HEK293T (cell line): ENCODE measurements around the gene MAP2K3.

Experiments
- CTCF ChIA-PET: fragments of 350-600 bp; formaldehyde crosslinking; extraction: SDS; loops from one replicate; lab custom pipeline; 2021; ENCODE audit warnings: antibody characterized with exemption, inconsistent platforms; lab: Yijun Ruan, JAX
- POLR2A ChIA-PET: fragments of 350-600 bp; formaldehyde crosslinking; extraction: SDS; loops from one replicate; lab custom pipeline; 2020; ENCODE audit warnings: antibody characterized with exemption, inconsistent platforms; lab: Yijun Ruan, JAX
- DNase-seq: peaks from one replicate; pipeline ENCODE4 v3.0.0; 2012; ENCODE audit warnings: mixed read lengths; ENCODE audit errors: extremely low spot score
- ARNT ChIP-seq: fragments of 450-650 bp; IDR thresholded peaks from 2 replicates; pipeline ENCODE4 v1.6.1; 2017; ENCODE audit warnings: mild to moderate bottlenecking
- BHLHE40 ChIP-seq: fragments of 450-650 bp; IDR thresholded peaks from 2 replicates; pipeline ENCODE4 v1.6.1; 2016; ENCODE audit warnings: mild to moderate bottlenecking, moderate library complexity, borderline replicate concordance
- CTBP1 ChIP-seq: fragments of 450-650 bp; IDR thresholded peaks from 2 replicates; pipeline ENCODE4 v1.6.1; 2016; ENCODE audit warnings: borderline replicate concordance
- ELF4 ChIP-seq: fragments of 450-650 bp; IDR thresholded peaks from 2 replicates; pipeline ENCODE4 v1.6.1; 2017; ENCODE audit warnings: antibody characterized with exemption
- FOXA1 ChIP-seq: fragments of 450-650 bp; IDR thresholded peaks from 2 replicates; pipeline ENCODE4 v1.6.1; 2016; ENCODE audit warnings: mild to moderate bottlenecking
- FOXK2 ChIP-seq: fragments of 450-650 bp; IDR thresholded peaks from 2 replicates; pipeline ENCODE4 v1.6.1; 2016; ENCODE audit warnings: mild to moderate bottlenecking
- FOXM1 ChIP-seq: fragments of 450-650 bp; IDR thresholded peaks from 2 replicates; pipeline ENCODE4 v1.6.1; 2017; ENCODE audit warnings: mild to moderate bottlenecking, borderline replicate concordance
- HDGF ChIP-seq: fragments of 450-650 bp; IDR thresholded peaks from 2 replicates; pipeline ENCODE4 v1.6.1; 2017; ENCODE audit warnings: antibody characterized with exemption, borderline replicate concordance
- L3MBTL2 ChIP-seq: fragments of 450-650 bp; conservative IDR thresholded peaks from 2 replicates; pipeline ENCODE4 v1.6.1; 2016; ENCODE audit warnings: mild to moderate bottlenecking
- LEF1 ChIP-seq: fragments of 450-650 bp; IDR thresholded peaks from 2 replicates; pipeline ENCODE4 v1.6.1; 2017; ENCODE audit warnings: mild to moderate bottlenecking, borderline replicate concordance
- NFRKB ChIP-seq: fragments of 450-650 bp; IDR thresholded peaks from 2 replicates; pipeline ENCODE4 v1.6.1; 2016; ENCODE audit warnings: mild to moderate bottlenecking, moderate library complexity
- SP1 ChIP-seq: fragments of 450-650 bp; IDR thresholded peaks from 2 replicates; pipeline ENCODE4 v1.6.1; 2017
- SUZ12 ChIP-seq: fragments of 450-650 bp; IDR thresholded peaks from 2 replicates; pipeline ENCODE4 v1.6.1; 2016; ENCODE audit warnings: mild to moderate bottlenecking
- TARDBP ChIP-seq: fragments of 450-650 bp; IDR thresholded peaks from 2 replicates; pipeline ENCODE4 v1.6.1; 2016
- ZNF384 ChIP-seq: fragments of 450-650 bp; IDR thresholded peaks from 2 replicates; pipeline ENCODE4 v1.6.1; 2016
- TF ChIP-seq, protein P1 (sequence below): fragments of 450-650 bp; IDR thresholded peaks from 2 replicates; pipeline ENCODE4 v1.6.1; 2016

MAP2K3 gene

DNA sequence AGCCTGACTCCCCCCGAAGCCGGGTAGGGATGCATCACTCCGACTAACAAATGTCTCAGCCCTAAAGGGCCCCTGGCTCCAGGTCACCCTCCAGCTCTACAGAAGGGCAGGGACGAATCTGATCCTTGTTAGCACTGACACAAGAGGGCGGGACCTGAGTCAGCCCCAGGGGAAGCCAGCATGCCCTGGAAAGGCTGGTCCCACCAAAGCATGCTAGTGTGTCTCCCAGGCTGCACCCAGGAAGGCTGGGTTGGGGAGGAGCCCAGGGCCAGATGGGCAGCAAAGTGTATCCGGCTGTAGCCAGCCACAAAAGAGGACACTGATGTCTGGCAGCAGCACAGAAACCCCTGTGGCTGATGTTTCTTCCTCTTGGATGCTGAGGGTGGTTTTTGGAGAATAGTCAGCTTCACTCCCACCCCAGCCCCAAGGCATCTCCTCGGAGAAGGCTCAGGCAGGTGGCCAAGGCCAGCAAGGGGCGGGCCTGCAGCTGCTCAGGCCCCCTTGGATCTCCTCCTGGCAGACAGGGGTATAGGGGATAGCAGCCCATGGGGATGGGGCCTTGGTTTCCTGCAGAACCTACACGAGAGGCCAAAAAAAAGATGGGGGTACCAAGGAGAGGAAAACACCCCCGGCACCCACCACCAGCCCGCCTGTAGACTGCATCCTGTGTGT is 42.3 kb upstream of the MAP2K3 start:
- DNase-seq: no peak
- ChIA-PET POLR2A (no interaction called here), CTCF (interaction anchor here (0.7 kb wide), 1 partner anchor 182 kb away, joined by 3 read pairs; no protein-coding TSS in a partner anchor)
- TF ChIP-seq FOXK2 (no peak), FOXA1 (no peak), CTBP1 (no peak), SUZ12 (no peak)

DNA sequence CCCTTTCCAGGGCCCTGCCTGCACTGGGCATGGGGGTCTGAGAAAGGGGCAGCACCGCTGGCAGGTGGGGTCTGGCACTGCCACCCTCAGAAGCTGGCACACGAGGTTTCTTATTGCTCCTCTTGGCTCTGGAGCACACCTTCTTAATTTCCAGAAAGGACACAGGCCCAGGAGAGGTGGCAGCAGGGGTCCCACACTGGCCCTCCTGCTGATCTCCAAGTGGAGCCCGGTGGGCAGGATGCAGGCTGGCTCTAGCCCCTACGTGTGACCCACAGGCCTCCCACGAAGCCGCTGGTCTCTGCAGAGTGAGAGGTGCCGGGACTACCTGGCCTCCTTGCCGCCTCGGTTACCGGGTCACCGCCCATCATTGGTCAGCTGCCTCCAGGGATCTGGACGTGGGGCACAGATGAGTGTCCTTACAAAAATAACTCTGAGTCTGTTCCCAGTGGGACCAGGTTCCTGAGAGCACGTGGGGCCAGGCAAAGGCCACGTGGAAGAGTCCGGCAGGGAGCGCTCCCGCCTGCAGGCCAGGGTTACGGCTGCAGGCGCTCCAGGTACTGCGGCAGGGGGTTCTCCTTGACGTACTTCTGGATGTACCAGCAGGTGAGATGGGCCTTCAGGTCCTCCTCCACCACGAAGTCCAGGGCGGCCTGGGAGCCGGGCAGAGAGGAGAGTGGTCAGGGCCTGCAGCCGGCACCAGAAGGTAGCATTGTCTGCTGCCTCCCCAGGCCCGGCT is 41.6 kb upstream of the MAP2K3 start:
- DNase-seq: no peak
- TF ChIP-seq BHLHE40 (no peak), SP1 (no peak)
- ChIA-PET CTCF (no interaction called here), POLR2A (no interaction called here)

DNA sequence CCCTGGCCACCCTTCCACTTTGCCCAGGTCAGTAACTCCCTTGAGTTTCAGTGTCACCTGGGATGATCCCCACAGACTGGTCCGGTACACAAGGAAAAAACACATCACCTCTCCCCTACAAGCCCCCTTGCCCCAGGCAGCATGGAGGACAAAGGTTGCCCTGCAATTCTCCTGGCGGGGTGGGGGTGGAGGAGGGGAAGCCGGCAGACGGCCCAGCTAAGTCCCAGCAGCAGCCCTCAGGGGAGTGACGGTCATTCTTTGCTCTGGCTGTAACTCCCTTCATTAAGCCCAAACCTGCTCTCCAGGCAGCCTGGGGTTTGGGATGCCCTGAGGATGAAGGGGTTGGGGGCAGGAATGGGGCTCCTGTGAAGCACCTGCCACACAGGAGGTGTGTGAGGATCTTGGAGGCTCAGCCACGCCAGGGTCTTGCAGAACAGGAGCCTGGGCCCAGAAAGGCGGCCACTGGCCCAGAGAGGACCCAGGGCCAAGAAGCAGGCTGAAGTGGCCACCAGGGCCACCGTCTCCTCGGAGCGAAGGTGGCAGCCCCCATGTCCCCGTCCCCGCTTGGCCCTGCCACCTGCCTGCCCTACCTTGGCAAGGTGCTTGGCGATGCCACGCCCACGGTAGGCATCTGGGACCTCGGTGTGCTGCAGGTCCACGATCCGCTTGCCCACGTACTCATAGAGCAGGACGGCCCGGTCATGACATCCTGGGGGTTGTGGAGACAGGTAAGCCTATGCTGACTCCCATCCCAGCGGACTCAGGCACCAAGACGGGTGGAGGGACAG is 40.8 kb upstream of the MAP2K3 start:
- ChIA-PET CTCF (no interaction called here), POLR2A (no interaction called here)
- TF ChIP-seq TARDBP: no peak
- DNase-seq: no peak

DNA sequence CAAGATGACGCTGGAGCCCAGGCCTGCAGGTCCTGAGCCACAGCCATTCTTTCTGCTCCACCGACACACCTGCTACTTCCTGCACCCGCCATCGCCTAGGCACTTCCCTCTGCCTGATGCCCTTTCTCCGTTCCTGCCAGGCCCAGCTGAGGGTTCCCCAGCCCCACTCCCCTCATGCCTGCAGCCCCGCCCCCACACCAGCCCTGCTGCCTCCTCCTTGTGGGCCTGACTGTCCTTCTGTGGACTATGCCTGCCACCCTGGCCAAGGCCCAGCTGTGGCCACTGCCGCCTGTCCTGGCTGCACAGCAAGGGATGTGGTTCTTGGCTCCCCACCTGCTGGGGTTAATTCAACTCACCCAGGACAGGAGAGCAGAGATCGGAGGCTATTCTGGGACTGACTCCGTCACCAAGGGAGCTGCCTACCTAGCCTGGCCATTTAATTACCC is 38.8 kb upstream of the MAP2K3 start:
- ChIA-PET CTCF (no interaction called here), POLR2A (no interaction called here)
- no peak for TF ChIP-seq ELF4
- TF ChIP-seq FOXA1: no peak
- TF ChIP-seq ZNF384: no peak
- TF ChIP-seq TARDBP: no peak
- no peak for TF ChIP-seq NFRKB
- no peak for TF ChIP-seq LEF1
- TF ChIP-seq, protein P1, sequence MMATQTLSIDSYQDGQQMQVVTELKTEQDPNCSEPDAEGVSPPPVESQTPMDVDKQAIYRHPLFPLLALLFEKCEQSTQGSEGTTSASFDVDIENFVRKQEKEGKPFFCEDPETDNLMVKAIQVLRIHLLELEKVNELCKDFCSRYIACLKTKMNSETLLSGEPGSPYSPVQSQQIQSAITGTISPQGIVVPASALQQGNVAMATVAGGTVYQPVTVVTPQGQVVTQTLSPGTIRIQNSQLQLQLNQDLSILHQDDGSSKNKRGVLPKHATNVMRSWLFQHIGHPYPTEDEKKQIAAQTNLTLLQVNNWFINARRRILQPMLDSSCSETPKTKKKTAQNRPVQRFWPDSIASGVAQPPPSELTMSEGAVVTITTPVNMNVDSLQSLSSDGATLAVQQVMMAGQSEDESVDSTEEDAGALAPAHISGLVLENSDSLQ: no peak
- no peak for TF ChIP-seq ARNT
- TF ChIP-seq CTBP1: no peak
- TF ChIP-seq HDGF: no peak
- TF ChIP-seq L3MBTL2: no peak
- TF ChIP-seq SUZ12: no peak
- TF ChIP-seq SP1: no peak
- TF ChIP-seq FOXM1: no peak
- DNase-seq: no peak

DNA sequence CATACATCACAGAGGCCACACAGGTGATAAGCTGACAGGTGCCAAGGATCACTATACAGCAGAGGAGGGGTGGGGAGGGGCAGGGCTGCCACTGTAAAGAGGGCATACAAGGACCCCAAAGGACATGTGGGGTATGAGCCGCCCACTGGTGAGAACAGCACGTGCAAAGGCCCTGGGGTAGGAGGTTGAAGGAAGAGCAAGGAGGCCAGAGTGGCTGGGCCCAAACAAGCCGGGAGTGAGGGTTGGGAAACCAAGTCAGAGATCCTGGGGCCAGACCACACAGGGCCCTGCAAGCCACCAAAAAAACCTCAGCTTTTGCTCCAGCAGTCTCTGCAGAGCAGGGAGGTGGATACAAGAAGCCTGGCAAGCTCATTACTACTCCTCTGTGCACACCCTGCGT is 37.8 kb upstream of the MAP2K3 start:
- DNase-seq: no peak
- ChIA-PET CTCF (no interaction called here), POLR2A (interaction anchor here (1.2 kb wide), 1 partner anchor 29 kb away, joined by 3 read pairs; no protein-coding TSS in a partner anchor)
- TF ChIP-seq BHLHE40: no peak
- no peak for TF ChIP-seq FOXM1
- TF ChIP-seq ZNF384: no peak
- TF ChIP-seq L3MBTL2: no peak
- no peak for TF ChIP-seq ARNT
- TF ChIP-seq FOXK2: no peak
- no peak for TF ChIP-seq ELF4
- TF ChIP-seq SUZ12: no peak
- TF ChIP-seq, protein P1: no peak
- no peak for TF ChIP-seq SP1
- TF ChIP-seq NFRKB: no peak
- no peak for TF ChIP-seq FOXA1
- TF ChIP-seq TARDBP: no peak
- no peak for TF ChIP-seq CTBP1
- no peak for TF ChIP-seq LEF1
- no peak for TF ChIP-seq HDGF

DNA sequence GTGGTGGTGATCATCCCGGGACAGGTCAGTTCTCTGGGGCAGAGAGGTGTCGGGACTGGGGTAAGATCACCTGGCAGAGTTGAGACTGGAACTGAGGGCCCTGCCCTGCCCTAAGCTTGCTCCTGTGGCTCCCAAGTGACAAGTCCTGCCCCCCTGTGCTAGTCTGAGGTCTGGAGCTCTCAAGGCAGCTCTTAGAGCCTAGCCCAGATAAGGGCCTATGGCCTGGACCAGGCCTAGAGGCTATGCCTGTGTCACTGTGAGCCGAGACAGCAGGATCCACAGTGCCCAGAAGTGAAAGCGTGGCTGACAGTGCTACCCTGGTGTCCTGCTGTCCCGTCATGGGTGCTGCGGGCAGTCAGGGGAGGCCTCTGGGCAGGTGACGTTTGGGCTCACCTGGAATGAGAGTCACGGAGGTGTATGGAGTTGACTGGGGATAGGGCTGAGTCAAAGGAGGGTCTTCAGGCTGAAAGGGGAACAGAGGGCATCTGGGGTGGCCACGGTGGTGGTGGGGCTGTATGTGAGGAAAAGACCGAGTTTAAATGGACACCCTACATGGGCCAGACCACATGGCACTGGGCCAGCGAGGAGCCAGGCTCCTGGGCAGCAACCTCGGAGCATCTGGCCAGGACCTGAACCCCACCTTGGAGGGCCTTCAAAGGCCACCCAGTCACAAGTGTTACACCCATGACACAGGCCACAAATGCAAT is 36.8 kb upstream of the MAP2K3 start:
- CTCF ChIA-PET: no interaction called here
- POLR2A ChIA-PET: interaction anchor here (1.2 kb wide), 1 partner anchor 28 kb away, joined by 3 read pairs; no protein-coding TSS in a partner anchor
- no peak for DNase-seq
- no peak for TF ChIP-seq HDGF
- no peak for TF ChIP-seq ARNT
- no peak for TF ChIP-seq L3MBTL2
- TF ChIP-seq SP1: no peak
- no peak for TF ChIP-seq FOXM1
- TF ChIP-seq TARDBP: no peak
- TF ChIP-seq, protein P1: no peak
- TF ChIP-seq BHLHE40: no peak
- no peak for TF ChIP-seq LEF1
- no peak for TF ChIP-seq ELF4
- no peak for TF ChIP-seq FOXK2
- TF ChIP-seq CTBP1: no peak
